ENCODE data around the gene MBOAT1.
"Not testable (repeated sequence)": the region's sequence is repeated elsewhere in the genome, so short reads cannot be mapped to it uniquely, and the experiment has no call there.

Gene MBOAT1

GRCh38 chr6:20212392-20213111 lies at the start of gene MBOAT1:
Gene MBOAT1, minus strand, starts transcription at chr6:20212469. Its CDS starts 235 bp downstream, at chr6:20212234.
- peak within 1 kb of the TSS; percentile 88 for H3K4me3 Mint-ChIP-seq
- DNase-seq = peak; percentile 83

GRCh38 chr6:20261685-20262084 lies 49.4 kb upstream of the MBOAT1 start:
- Mint-ChIP-seq H3K4me3 (no peak overlapping the region), H3K4me1 (peaks cover 3% of the 10 kb centered on the region), H3K36me3 (no peaks in the 10 kb centered on the region), H3K9me3 (no peaks in the 10 kb centered on the region), H3K27me3 (peaks cover 9% of the 10 kb centered on the region), H3K27ac (no peak overlapping the region)
- CTCF ChIA-PET = no interaction called here
- no peak for DNase-seq

More at GRCh38 chr6:20212392-20213111, at the start of gene MBOAT1:
- Mint-ChIP-seq H3K36me3 (peaks cover 1% of the 10 kb centered on the region), H3K27ac (peak within 1 kb of the TSS; percentile 98), H3K4me1 (peaks cover 43% of the 10 kb centered on the region), H3K27me3 (peaks cover 6% of the 10 kb centered on the region), H3K9me3 (no peaks in the 10 kb centered on the region)
- CTCF ChIA-PET = interaction anchor here (0.8 to 1.9 kb wide), 5 partner anchors 10 to 317 kb away, joined by 3 to 10 read pairs (median 5); no protein-coding TSS in a partner anchor

GRCh38 chr6:20260360-20260759 lies 48.1 kb upstream of the MBOAT1 start:
- Mint-ChIP-seq H3K27me3 (peaks cover 9% of the 10 kb centered on the region), H3K36me3 (no peaks in the 10 kb centered on the region), H3K27ac (no peak overlapping the region), H3K4me3 (no peak overlapping the region), H3K9me3 (no peaks in the 10 kb centered on the region), H3K4me1 (peaks cover 3% of the 10 kb centered on the region)
- DNase-seq = no peak
- CTCF ChIA-PET = no interaction called here

DNA sequence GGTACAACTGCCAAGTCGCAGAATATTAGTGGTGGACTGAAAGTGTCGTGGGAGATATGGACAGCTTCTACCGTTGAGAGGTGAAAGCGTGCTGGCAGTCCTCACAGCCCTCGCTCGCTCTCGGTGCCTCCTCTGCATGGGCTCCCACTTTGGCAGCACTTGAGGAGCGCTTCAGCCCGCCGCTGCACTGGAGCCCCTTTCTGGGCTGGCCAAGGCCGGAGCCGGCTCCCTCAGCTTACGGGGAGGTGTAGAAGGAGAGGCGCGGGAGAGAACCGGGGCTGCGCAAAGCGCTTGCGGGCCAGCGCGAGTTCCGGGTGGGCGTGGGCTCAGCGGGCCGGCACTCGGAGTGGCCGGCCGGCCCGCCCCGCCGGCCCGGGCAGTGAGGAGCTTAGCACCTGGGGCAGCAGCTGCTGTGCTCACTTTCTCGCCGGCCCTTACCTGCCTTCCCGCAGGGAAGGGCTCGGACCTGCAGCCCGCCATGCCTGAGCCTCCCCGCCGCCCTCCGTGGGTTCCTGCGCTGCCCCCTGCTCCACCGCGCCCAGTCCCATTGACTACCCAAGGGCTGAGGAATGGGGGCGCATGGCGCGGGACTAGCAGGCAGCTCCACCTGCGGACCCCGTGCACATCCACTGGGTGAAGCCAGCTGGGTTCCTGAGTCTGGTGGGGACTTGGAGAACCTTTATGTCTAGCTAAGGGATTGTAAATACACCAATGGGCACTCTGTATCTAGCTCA lies 47.2 kb upstream of the MBOAT1 start:
- no peaks in the 10 kb centered on the region for H3K9me3 Mint-ChIP-seq
- H3K4me3 Mint-ChIP-seq = no peak overlapping the region
- no peak for DNase-seq
- no peaks in the 10 kb centered on the region for H3K36me3 Mint-ChIP-seq
- no peak overlapping the region for H3K27ac Mint-ChIP-seq
- CTCF ChIA-PET = no interaction called here
- H3K4me1 Mint-ChIP-seq = peaks cover 3% of the 10 kb centered on the region
- peaks cover 8% of the 10 kb centered on the region for H3K27me3 Mint-ChIP-seq

DNA sequence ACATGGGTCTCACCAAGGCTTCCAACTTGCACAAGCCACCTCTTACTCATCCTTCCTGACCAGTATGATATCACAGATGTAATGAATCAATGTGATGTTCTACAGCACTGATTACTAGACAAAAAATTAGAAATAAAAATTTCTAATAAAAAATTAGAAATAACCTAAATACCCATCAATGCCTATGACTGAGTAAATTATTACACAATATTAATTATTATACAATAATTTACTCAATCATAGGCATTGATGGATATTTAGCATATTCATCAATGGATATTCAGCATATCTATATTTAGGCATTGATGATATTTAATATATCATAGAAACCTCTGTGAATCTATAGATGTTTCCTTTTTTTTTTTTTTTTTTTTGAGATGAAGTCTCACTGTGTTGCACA lies 43.2 kb upstream of the MBOAT1 start:
- Mint-ChIP-seq H3K4me3 (no peak overlapping the region), H3K9me3 (no peaks in the 10 kb centered on the region), H3K4me1 (peaks cover 2% of the 10 kb centered on the region), H3K27ac (no peak overlapping the region), H3K36me3 (no peaks in the 10 kb centered on the region), H3K27me3 (peaks cover 12% of the 10 kb centered on the region)
- DNase-seq = no peak
- CTCF ChIA-PET = no interaction called here

DNA sequence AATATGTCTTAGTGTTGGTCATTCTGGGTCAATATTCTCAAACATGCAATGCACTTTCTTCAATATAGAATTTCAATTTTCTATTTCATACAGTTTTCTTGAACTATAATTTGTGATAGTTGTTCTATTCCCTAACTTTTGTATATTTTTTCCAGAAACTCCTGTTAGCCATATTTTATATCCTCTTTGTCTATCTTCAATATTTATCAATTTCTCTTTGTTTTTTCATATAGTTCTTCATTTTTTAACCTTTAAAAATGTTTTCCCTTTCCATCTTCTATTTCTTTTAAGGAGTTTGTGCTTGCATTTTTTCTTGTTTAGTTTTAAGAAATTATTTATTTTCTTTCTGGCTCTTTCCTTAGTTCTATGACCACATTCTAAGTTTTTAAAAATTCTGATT lies 42.0 kb upstream of the MBOAT1 start:
- Mint-ChIP-seq H3K27me3 (peaks cover 12% of the 10 kb centered on the region), H3K4me1 (no peaks in the 10 kb centered on the region), H3K4me3 (no peak overlapping the region), H3K27ac (no peak overlapping the region), H3K9me3 (no peaks in the 10 kb centered on the region), H3K36me3 (no peaks in the 10 kb centered on the region)
- CTCF ChIA-PET = no interaction called here
- no peak for DNase-seq

GRCh38 chr6:20253021-20253420 lies 40.8 kb upstream of the MBOAT1 start:
- CTCF ChIA-PET = no interaction called here
- DNase-seq = no peak
- H3K9me3 Mint-ChIP-seq = no peaks in the 10 kb centered on the region
- peaks cover 12% of the 10 kb centered on the region for H3K27me3 Mint-ChIP-seq
- no peak overlapping the region for H3K27ac Mint-ChIP-seq
- H3K4me3 Mint-ChIP-seq = no peak overlapping the region
- H3K4me1 Mint-ChIP-seq = no peaks in the 10 kb centered on the region
- H3K36me3 Mint-ChIP-seq = no peaks in the 10 kb centered on the region

DNA sequence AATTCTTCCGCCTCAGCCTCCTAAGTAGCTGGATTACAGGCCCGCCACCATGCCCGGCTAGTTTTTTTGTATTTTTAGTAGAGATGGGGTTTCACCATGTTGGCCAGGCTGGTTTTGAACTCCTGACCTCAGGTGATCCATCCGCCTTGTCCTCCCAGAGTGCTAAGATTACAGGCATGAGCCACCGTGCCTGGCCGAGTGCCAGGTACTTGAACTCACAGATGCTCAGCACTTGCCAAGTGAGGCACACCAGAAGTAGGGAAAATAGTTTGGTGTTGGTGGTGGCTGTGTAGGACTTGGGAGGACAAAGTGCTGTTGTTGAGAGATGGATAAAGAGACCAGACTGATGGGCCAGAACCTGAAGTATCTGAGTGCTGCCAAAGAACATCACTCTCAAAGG lies 40.0 kb upstream of the MBOAT1 start:
- Mint-ChIP-seq H3K4me3 (no peak overlapping the region), H3K27ac (no peak overlapping the region), H3K27me3 (peaks cover 12% of the 10 kb centered on the region), H3K4me1 (no peaks in the 10 kb centered on the region), H3K36me3 (no peaks in the 10 kb centered on the region), H3K9me3 (no peaks in the 10 kb centered on the region)
- no peak for DNase-seq
- CTCF ChIA-PET = no interaction called here

DNA sequence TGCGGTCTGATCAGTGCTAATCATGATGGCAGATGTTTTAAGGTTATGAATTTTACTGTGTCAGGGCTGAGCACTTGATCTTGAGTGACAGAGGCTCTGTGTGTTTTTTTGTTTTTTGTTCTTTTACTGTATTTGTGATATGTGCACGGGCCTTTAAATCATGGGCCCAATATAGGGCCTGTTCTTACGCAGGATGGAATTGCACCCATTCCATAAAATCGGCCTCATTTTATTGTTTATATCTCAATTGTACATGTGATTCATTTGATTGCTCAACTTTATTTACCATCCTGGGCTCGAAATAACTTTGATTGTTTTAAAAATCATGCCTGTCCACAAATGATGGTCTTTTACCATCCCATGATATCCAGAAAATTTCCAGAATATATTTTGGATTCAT lies 39.3 kb upstream of the MBOAT1 start:
- DNase-seq = no peak
- CTCF ChIA-PET = no interaction called here
- Mint-ChIP-seq H3K9me3 (no peaks in the 10 kb centered on the region), H3K4me1 (no peaks in the 10 kb centered on the region), H3K4me3 (no peak overlapping the region), H3K36me3 (no peaks in the 10 kb centered on the region), H3K27me3 (peaks cover 12% of the 10 kb centered on the region), H3K27ac (no peak overlapping the region)

DNA sequence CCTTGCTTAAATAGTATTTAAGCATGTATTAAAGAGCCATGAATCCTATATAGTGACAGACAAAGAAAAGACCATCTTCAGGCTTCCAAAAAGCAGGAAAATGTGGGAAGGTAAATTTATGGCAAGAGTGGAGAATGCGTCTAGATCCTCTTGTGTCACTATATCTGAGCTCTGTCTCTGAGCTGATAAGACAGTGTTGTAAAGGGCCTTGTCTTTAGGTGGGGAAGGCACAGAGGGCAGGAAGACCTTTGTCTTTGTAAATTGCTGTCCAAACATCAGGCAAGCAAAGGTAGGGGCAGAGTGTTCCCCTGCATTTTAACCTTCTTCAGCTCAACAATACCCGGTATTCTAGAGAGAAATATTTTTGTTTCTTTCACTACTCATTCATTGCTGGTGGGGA lies 33.9 kb upstream of the MBOAT1 start:
- Mint-ChIP-seq H3K27me3 (no peaks in the 10 kb centered on the region), H3K9me3 (no peaks in the 10 kb centered on the region), H3K4me1 (no peaks in the 10 kb centered on the region), H3K36me3 (no peaks in the 10 kb centered on the region), H3K4me3 (no peak overlapping the region), H3K27ac (no peak overlapping the region)
- DNase-seq = no peak
- CTCF ChIA-PET = no interaction called here

GRCh38 chr6:20244807-20245681 lies 32.8 kb upstream of the MBOAT1 start:
- H3K27me3 Mint-ChIP-seq, H3K27ac Mint-ChIP-seq, H3K9me3 Mint-ChIP-seq, DNase-seq, H3K36me3 Mint-ChIP-seq, H3K4me3 Mint-ChIP-seq, H3K4me1 Mint-ChIP-seq: not testable (repeated sequence)
- CTCF ChIA-PET = interaction anchor here (0.6 kb wide), 1 partner anchor 15 kb away, joined by 3 read pairs; no protein-coding TSS in a partner anchor

DNA sequence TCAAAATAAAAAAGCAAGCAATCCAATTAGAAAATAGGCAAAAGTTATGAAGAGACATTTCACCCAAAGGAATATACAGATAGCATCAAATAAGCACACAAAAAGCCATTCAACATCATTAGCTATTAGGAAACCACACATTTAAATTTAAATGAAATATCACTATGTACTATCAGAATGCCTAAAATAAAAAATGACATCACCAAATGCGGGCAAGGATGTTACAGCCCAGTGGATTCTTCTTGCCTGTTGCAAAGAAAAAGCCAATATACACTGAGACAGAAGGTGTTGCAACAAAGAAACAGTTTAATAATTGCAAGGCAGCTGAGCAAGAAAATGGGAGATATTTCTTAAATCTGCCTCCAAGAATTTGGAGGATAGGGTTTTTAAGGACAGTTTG lies 31.0 kb upstream of the MBOAT1 start:
- Mint-ChIP-seq H3K4me1 (peaks cover 2% of the 10 kb centered on the region), H3K27me3 (peaks cover 3% of the 10 kb centered on the region), H3K4me3 (no peak overlapping the region), H3K36me3 (no peaks in the 10 kb centered on the region), H3K9me3 (no peaks in the 10 kb centered on the region), H3K27ac (no peak overlapping the region)
- CTCF ChIA-PET = no interaction called here
- DNase-seq = no peak

- DNase-seq = no peak
- peaks cover 9% of the 10 kb centered on the region for H3K4me1 Mint-ChIP-seq
- H3K9me3 Mint-ChIP-seq = no peaks in the 10 kb centered on the region
- no peaks in the 10 kb centered on the region for H3K36me3 Mint-ChIP-seq
- H3K27me3 Mint-ChIP-seq = peaks cover 3% of the 10 kb centered on the region
- H3K27ac Mint-ChIP-seq = no peak overlapping the region
- CTCF ChIA-PET = no interaction called here
- H3K4me3 Mint-ChIP-seq = no peak overlapping the region
Measured at GRCh38 chr6:20242397-20242796, 30.1 kb upstream of the MBOAT1 start.

- no peak for DNase-seq
- Mint-ChIP-seq H3K4me3 (no peak overlapping the region), H3K4me1 (peaks cover 15% of the 10 kb centered on the region), H3K36me3 (no peaks in the 10 kb centered on the region), H3K27me3 (peaks cover 5% of the 10 kb centered on the region), H3K27ac (no peak overlapping the region), H3K9me3 (no peaks in the 10 kb centered on the region)
- CTCF ChIA-PET = no interaction called here
Measured at GRCh38 chr6:20241102-20241501, 28.8 kb upstream of the MBOAT1 start.

Measured in activated naive CD4-positive, alpha-beta T cell treated with anti-CD3 and anti-CD28 coated beads, Interleukin-2, amount 10 ng/mL, durations not matched to agents 7 days and 5 days (primary cell).